Prostate gland (tissue), 2 donors: ENCODE measurements around the gene MYBPHL.

Experiments used
- POLR2A ChIP-seq: fragments of 450-650 bp; IDR thresholded peaks from one replicate; pipeline ENCODE4 v1.6.1; 2016; ENCODE audit warnings: antibody characterized with exemption, mild to moderate bottlenecking
- TF ChIP-seq, protein P1 (sequence below), 4 experiments: fragments of 200-600 bp in 2 of 4; fragments of 450-650 bp in 2 of 4; sonication (generic) in 2 of 4; IDR thresholded peaks; 1 replicate in 3 of 4; 2 replicates in 1 of 4; pipeline ENCODE4 v1.5.1; 2016 to 2019; ENCODE audit warnings: antibody characterized with exemption in 4 of 4, mild to moderate bottlenecking in 2 of 4, moderate library complexity in 2 of 4

GRCh38 chr1:109271458-109271857 lies 35.4 kb downstream of the MYBPHL start:
- TF ChIP-seq POLR2A = no peak
- TF ChIP-seq, protein P1, sequence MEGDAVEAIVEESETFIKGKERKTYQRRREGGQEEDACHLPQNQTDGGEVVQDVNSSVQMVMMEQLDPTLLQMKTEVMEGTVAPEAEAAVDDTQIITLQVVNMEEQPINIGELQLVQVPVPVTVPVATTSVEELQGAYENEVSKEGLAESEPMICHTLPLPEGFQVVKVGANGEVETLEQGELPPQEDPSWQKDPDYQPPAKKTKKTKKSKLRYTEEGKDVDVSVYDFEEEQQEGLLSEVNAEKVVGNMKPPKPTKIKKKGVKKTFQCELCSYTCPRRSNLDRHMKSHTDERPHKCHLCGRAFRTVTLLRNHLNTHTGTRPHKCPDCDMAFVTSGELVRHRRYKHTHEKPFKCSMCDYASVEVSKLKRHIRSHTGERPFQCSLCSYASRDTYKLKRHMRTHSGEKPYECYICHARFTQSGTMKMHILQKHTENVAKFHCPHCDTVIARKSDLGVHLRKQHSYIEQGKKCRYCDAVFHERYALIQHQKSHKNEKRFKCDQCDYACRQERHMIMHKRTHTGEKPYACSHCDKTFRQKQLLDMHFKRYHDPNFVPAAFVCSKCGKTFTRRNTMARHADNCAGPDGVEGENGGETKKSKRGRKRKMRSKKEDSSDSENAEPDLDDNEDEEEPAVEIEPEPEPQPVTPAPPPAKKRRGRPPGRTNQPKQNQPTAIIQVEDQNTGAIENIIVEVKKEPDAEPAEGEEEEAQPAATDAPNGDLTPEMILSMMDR (IDR thresholded peaks at IDR 0.05) = no peak
